ENCODE measurements around the gene SV2C.

- TF ChIP-seq EZH2 (IDR thresholded peaks at IDR 0.05; ENCODE audit: borderline replicate concordance, low read length) (no peak), CTCF (conservative IDR thresholded peaks at IDR 0.05 in 1 of 2, IDR thresholded peaks at IDR 0.05 in 1 of 2; ENCODE audit: extremely low read depth in 1 of 2, insufficient read depth in 1 of 2, low read depth in 1 of 2, low read length in 2 of 2) (no peak)
Observed at GRCh38 chr5:76099286-76099702, 16.1 kb downstream of the SV2C start.

Data from mammary epithelial cell (primary cell).